ENCODE data around the gene ZFYVE28.
"Not testable (repeated sequence)": the region's sequence is repeated elsewhere in the genome, so short reads cannot be mapped to it uniquely, and the experiment has no call there.

ZFYVE28 gene

DNA sequence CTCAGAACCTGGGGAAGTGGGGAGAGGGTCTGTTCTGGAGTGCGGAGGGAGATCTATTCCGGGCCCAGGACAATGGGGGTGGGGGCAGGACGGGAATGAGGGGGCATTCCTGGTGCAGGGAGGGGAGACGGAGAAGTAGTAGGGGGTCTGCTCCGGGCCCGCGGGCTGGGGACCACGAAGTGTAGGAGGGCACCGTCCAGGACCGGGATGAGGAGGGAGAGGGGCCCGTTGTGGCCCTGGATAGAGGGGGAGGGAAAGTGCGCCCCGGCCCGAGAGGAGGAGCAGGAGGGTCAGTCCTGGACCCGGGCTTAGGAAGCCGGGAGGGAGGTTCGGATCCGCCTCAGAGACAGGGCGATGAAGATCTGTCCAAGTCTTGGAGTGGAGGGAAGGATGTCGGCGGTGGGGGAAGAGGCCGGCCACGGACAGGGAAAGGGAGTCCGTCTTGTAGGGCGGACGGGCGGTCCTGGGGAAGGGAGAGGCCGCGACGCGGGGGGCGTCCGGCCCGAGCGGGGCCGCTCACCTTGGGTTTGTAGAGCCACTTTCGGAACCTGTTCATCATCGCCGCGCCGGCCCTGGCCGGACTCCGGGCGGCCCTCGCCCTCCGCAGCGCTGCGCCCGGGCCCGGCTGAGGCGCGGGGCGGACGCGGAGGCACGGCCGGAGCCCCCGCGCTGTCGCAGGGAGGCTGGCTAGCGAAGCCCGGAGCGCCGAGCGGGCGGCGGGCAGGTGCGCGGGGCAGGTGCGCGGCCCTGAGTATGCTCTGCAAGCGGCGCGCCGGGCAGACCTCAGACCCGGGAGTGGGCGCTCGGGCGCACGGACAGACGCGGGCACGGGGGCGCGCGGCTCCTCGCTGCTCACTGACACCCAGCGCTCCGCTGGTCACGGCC is at the start of gene ZFYVE28:
ZFYVE28 (minus strand) TSS at position 881 of the 885 bp plus-strand sequence; CDS start at position 559, 322 bp downstream.
- DNase-seq, result no peak

DNA sequence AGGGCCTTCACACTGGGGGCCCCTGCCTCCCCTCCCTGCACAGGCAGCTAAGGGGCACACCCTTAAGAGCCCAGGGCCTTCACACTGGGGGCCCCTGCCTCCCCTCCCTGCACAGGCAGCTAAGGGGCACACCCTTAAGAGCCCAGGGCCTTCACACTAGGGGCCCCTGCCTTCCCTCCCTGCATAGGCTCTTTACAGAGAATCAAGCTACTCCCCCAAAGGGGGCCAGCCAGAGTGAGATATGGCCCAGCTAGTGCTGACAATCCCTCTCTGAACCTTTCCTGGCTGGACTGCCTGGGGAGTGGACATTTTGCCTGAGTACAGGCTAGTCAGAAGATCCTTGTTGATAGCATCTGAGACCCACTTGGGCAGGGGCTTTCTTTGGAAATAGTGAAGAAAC is 47.1 kb upstream of the ZFYVE28 start:
- not testable (repeated sequence) for DNase-seq

DNA sequence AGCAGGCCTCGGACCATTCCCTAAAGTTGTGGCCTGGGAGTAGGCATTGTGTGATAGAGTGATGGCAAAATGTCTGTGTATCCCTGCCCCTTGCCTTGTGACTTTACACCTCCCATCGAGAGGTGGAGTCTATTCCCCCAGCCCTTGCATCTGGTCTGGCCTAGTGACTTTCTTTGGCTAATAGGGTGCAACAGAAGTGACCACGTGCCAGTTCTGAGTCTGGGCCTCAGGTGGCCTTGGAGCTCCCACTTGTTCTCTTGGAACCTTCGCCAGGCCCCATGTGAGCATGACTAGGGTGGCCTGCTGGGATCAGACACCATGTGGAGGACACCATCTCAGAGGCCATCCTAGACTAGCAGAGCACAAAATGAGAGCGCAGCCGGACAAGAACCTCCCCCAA is 46.6 kb upstream of the ZFYVE28 start:
- no peak for DNase-seq

DNA sequence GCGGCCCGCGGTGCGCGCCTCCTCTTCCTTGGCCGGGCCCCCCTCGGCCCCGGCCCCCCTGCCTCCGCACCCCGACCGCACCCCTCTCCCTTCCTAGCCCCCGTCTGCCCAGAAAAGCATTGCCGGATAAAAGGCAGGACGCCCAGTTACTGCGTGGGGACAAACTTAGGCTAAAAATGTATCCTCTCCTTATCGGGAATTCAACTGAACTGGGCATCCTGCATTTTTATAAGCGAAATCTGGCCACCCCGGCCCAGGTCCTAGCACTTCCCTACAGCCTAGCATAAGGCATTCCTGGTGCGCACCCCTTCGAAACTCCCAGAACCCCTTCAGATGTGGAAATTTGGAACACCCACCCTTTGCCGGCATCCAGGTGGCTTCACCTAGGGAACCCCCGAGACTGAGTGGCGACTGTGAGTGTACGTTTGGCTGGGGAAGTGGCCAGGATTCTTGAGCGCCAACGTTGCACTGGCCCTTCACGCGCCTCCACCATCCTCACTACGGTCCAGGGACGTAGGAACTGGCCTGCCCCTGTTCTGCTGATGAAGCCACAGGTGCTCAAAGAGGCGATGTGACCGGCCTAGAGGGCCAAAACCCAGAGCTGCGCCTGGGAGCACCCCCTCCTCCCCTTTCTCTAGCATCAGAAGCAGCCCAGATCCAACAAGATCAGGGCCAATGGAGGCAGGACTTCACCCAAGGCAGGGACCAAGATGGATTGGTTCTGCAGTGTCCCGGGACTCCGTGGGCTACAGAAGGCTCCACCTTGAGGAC is 44.7 kb upstream of the ZFYVE28 start:
- no peak for DNase-seq

DNA sequence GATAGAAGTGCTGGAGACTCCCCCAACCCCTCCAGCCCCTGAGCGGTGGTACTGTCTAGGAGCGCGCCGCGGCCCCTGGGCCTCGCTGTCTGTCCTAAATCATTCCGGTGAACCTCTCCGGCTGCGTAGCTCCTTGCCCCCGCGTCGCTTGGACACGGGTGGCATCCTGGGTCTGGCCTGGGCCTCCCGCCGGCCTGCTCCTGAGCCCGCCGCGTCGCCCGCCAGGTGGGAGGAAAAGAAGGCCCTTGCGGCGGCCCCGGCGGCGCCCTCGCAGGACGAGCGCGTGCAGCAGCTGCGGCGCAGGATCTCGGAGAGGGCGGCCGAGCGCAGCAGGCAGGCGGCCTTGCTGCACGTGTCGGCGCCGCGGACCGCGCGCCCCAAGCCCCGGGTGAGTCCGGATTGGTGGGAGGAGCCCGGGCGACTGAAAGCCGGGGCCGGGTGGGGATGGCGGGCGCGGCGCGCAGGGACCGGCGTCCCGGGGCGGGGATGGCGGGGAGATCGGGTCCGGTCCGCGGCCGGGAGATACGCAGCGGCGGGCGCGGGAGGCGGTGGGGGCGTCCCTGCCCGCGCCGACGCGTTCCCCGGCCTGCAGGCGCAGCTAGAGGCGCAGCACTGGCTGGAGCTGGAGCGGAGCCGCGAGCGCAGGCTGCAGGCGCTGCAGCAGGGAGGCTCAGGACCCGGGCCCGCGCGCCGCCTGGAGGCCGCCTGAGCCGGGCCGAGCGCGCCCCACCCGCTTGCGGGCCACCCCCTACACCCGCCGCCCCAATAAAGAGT is 44.0 kb upstream of the ZFYVE28 start:
- DNase-seq, result peak; percentile 72

DNA sequence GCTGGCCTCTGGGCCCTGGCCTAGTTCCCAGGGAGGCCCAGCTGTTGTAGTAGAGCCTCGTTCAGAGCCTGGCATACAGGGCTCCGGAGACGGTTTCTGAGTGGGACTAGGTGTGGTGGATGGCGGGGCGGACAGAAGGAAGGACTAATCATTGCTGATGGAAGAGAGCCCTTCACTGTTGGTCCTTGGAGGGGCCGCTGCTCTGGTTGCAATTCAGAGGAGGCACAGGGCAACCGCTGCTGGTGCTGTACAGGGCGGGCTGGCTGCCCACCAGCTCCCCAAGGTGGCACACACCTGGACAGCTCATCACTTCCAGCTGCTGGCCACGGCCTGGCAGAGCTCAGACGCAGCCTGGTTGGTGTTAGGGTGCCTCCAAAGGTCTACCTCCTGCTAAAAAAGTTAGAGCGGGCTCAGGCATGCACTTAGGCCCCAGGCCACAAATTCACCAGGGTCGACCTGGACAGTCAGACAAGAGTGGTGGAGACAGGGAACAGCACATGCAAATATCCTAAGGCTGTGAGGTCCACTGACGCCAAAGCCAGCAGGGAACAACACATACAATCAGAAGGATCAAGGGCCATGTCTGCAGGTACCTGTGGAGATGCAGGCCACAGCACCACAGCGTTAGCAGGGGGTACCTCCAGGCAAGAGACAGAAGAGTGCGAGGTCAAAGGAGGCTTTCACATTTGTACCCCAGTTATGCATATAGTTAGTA is 43.0 kb upstream of the ZFYVE28 start:
- no peak for DNase-seq

DNA sequence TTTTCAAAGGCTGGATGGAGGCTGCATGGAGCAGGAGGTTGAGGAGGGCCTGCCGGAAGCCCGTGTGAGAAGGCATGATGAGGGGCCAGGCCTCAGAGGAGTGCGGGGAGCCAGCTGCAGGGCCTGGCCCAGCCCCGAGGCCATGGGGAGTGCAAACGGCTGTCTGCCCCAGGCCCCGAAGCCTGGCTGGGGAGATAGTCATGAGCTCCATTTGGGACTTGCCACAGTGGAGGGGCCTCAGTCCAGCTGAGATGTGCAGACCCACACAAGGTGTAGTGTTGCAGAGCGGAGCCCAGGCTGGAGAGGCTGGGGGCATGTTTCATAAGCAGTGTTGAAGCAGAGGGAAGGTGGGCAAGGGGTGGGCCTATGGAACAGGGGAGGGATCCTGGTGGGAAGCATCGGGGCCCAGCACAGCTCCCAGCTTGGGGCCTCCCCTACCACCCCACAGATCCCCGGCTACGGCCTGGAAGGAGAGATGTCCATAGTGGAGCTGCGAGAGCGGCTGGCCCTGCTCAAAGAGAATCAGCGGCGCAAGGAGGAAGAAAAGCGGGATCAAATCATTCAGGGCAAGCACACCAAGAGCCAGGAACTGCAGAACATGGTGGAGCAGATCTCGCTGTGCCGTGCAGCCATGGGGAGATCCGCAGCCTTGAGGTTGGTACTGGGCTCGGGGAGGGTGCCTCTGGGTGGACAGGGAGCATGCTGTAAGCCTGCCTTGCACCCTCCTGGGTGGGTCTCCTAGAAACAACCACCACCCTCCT is 41.3 kb upstream of the ZFYVE28 start:
- DNase-seq, result no peak

DNA sequence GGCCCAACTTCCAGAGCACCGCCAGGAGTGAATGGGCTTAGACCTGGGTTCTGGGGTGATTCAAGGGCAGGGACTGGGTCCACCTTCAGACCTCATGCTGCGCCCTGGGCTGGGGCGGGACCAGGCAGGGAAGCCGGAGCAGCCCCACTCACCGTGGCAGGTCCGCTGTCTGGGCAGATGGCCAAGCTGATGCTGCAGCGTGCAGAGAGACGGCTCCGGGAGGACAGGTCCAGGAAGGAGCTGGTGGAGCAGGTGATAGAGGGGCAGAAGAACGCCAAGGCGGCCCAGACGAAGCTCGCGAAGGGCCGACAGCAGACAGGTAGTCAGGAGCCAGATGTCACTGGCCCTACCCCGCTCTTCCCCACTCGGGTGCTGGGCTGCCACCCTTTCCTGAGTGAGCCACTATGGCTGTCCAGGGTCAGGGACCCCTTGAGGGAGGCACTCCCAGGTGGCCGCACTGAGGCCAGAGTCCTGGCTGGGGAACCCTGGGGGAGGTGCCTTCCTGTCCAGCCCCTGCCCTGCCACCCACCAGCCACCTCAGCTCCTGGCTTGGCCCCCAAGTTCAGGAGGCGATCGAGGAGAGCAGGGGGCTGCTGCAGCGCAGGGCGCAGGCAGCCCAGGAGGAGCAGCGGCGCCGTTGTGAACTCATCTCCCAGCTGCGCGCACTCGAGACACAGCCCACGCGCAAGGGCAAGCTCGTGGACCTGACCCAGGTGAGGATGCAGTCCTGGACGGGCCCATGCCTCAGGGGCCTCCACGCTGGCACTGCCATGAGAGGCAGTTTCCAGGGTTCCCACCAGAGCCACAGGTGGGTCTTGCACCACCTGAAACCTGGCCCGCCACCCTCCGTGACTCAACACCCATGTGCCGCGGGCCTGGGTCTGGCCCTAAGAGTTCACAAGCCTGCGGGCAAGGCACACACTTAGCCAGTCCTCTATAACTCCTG is 40.4 kb upstream of the ZFYVE28 start:
- DNase-seq, result no peak

DNA sequence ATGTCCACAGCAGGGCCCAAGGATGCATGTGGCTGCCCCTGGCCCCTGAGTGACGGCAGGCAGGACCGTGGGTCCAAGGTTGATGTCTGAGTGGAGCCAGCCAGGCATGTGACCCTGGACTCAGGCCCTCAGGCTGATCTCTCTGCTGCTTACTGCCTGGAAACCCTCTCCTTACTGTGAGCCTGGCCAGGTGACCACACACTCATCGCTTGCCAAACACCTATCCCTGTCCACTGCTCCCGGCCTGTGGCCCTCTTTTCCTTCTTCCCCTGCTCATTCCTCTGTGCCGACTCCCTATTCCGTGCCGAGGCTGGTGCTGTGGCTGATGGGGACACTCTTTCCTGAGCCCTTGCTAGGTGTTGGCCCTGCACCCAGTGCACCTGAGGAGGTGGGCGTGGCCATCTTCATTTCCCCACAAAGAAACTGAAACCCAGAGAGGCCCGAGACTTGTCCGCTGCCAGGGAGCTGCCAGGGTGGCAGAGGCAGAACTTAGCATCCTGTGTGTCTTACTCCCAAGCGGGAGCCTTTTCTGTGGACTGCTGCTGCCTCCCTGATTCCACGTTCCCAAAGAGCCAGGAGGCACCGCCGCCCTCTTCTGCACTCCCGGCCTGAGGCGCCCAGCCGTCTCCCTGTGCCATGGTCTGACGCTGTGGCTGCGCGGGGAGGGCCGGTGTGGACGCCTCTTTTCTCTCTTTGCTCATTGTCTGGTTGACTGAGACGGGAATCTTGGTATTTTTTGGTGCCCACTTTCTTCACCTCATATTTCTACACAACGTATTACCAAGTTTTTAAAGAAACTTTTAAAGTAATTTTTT is 39.2 kb upstream of the ZFYVE28 start:
- no peak for DNase-seq

DNA sequence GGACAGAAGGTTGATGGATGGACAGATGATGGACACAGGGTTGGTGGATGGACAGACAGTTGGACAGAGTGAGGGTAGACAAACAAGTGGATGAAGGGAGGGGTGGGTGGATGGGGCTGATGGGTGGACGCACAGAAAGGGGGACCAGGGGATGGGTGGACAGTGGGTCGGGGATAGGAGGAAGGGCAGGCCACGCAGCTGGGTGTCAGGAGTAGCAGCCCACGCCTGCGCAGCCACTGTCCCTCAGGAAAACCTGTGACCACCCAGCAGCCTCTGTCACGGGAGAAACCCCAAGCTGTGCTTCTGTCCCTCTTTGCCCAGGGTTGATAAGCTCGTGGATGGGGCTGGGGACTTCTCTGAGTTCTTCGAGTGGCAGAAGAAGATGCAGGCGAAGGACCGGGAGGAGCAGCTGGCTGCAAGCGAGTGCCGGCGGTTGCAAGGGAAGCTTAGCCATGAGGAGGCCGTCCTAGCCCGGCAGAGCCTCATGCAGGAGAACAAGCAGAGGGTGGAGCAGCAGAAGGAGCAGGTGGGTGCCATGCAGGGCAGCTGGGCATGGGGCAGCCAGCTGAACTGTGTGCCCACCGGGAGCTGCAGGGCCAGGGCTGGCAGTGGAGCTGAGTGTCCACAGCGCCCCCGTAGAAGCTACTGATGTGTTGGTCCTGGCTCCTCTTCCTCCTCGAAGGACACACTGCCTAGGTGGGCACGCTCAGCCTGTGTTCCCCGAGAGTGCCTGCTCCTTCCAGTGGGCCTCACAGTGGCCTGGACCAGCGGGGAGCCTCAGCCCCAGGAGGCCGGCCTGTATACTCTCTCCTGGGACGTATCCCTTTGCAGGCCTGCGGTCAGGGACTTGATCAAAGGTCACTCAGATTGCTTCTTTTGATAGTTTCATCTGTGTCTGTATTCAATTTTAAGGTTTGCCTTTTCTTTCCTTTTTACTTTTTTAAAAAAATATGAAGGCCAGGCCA is 33.7 kb upstream of the ZFYVE28 start:
- no peak for DNase-seq

DNA sequence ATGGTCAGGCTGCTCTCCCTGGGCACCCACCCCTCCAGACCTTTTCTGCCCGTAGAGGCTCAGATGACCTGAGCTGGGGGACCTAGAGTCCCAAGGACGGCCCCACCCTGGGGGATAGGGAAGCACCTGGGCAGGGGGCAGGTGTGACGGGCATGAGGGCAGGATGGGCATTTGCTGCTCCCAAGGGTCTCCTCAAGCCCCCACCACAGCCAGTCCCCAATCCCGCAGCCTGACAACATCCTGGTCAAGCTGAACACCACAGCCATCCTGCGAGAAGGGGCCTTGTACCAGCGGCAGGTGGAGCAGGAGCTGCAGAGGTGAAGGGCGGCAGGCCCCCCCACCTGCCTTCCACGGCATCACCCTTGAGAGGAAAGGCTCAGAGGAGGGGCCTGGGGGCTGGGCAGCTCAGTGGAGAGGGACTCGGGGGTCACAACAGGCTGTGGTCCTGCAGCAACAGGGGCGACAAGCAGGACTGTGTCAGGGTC is 32.6 kb upstream of the ZFYVE28 start:
- DNase-seq, result no peak

DNA sequence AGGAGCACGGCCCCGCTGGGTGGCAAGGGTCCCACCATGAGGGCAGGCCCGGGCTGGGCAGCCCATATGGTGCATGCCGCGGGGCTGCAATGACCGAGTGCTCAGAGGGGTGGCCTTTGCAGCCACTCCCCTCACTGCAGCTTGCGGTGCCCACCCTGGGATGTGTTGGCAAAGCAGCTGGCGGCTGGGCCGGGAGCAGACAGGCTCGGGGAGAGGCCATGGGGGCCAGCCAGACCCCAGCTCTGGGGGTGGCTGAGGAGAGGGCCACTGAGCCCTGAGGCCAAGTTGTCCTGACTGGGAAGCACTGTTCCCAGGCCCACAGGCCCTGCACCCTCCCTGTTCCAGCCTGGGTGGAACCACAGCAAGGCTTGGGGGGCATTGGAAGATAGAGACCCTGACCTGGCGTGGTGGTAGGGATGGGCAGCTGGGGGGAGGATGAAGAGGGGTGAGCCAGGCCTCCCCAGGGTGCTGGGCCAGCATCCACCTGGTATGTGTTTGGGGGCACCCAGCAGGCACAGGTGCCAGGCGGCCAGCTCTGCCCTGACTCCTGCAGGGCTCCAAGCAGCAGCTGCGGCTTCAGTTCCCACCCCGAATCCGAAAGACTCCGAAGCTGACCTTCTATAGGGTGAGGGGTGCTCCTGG is 32.1 kb upstream of the ZFYVE28 start:
- no peak for DNase-seq

DNA sequence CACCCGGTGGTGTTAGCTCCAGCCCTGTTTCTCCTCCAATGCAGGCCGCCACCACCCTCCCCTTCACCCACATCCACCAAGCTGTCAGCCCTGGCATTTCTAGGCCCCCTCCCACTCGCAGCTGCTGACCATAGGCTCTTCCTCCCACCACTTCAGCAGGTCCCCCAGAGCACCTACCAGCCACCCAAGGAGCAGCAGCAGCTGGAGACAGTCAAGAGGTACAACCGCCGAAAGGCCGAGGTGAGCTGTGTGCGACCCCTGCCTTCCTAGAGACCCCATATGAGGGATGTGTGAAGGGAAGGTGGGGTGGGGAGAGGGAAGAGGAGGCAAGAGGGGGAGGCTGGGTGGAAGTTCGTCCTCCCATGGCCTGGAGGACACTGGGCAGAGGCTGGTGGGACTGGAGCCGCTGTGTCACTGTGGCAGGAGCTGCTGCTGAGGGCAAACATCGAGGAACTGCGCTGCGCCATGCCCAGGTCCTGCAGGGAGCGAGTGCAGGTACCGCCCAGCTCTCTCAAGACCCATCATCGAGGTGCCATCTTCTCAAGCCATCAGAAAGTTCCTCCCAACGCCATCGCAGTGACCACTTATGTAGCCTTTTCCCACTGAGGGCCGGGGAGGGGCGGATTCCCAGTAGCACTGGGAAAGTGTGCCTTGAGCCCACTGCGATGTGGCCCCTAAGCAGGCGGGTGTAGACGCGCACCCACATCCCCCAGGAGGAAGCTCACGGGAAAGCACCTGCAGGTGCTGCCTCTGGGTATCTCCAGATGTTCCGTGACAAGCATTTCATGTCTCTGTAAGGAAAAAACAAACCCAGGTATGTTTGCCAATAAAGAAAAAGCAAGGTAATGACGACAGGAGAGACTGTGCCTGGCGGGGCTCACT is 31.3 kb upstream of the ZFYVE28 start:
- no peak for DNase-seq

DNA sequence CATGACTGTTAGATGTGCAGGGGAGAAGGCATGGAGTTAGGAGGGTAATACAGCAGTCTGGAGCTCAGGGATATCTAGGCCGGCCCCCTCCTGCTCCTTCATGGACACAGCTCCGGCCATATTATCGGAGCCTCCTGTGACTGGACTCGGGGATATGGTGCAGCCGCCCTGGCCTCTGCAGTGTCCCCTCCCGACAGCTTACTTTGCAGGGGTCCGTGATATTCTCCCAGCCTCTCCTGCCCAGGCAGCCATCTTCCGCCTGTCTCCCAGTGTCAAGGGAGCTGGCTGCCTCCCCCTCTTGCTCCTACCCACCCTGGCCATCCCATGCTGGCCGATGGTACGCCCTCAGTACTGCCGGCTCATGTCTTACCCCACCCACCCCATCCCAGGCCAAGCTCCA is 30.6 kb upstream of the ZFYVE28 start:
- DNase-seq, result no peak

DNA sequence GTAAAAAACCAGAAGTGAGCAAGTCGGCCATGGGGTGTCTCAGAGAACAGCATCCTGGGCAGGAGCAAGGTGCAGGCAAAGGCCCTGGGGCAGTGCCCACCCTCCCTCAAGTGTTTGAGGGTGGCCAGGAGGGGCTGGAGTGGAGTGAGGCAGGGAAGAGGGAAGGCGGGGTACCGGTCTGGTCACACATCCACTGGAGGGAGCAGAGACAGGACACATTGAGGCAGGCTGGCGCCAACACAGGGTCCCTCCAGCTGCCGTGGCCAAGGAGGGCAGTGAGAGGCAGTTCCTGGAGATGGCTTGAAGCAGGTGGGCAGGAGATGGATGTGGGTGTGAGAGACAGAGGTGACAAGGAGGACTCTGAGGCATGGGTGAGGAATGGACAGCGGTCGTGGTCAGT is 30.1 kb upstream of the ZFYVE28 start:
- no peak for DNase-seq

DNA sequence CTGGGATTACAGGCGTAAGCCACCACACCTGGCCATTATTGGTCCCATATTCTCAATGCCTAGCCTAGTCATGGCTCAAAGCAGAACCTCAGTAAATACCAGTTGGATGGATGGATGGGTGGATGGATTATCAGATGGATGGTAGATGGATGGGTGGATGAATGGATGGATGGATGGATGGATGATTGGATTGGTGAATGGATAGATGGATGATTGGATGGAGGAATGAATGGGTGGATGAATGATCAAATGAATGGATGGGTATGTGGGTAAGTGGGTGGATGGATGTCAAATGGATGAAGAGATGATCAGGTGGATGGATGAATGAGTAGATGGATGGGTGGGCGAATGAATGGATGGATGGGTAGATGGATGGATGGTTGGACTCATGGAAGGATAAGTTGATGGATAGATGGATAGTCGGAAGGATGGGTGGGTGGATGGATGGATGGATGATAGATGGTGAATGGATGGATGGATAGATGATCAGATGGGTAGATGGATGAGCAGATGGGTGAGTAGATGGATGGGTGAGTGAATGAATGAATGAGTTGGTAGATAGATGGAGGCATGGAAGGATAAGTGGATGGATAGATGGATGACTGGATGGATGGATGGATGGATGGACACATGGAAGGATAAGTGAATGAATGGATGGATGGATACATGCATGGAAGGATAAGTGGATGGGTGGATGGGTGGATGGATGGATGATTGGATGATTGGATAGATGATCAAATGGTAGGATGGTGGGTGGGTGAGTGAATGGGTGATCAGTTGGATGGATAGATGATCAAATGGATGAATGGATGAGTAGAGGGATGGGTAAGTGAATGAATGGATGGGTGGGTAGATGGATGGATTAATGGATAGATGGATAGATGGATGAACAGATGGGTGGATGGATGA is 28.5 kb upstream of the ZFYVE28 start:
- DNase-seq, result no peak
